Activated CD8-positive, alpha-beta memory T cell treated with anti-CD3 and anti-CD28 coated beads for 1 hour (primary cell): ENCODE data around the gene AHCY.
"Not testable (repeated sequence)": the region's sequence is repeated elsewhere in the genome, so short reads cannot be mapped to it uniquely, and the experiment has no call there.

Experiments used
- DNase-seq, 2 donors: peaks; one replicate each; pipeline ENCODE4 v3.0.0-alpha.2; 2020; ENCODE audit warnings: low read depth in 1 of 2; ENCODE audit errors: extremely low read depth in 1 of 2

Gene AHCY

GRCh38 chr20:34299556-34300255 is 3.4 kb downstream of the AHCY start:
- no peak for DNase-seq

- not testable (repeated sequence) for DNase-seq
These were observed 4.8 kb downstream of the AHCY start for GRCh38 chr20:34298294-34298784.

- no peak for DNase-seq
These were observed 6.7 kb downstream of the AHCY start for GRCh38 chr20:34296468-34296867.

GRCh38 chr20:34295284-34295683 is 7.9 kb downstream of the AHCY start:
- no peak for DNase-seq

- no peak for DNase-seq
These were observed 8.6 kb downstream of the AHCY start for GRCh38 chr20:34294563-34294962.

GRCh38 chr20:34293589-34293988 is 9.6 kb downstream of the AHCY start:
- DNase-seq = no peak

GRCh38 chr20:34293119-34293518 is 10.0 kb downstream of the AHCY start:
- no peak for DNase-seq

GRCh38 chr20:34292496-34292895 is 10.7 kb downstream of the AHCY start:
- no peak for DNase-seq

GRCh38 chr20:34290471-34290870 is 12.7 kb downstream of the AHCY start:
- no peak for DNase-seq

GRCh38 chr20:34287500-34287899 is 15.7 kb downstream of the AHCY start:
- DNase-seq = not testable (repeated sequence)

- DNase-seq = no peak
These were observed 17.7 kb downstream of the AHCY start for GRCh38 chr20:34285450-34285849.

- DNase-seq = no peak
These were observed 19.3 kb downstream of the AHCY start for GRCh38 chr20:34283844-34284243.

- DNase-seq = no peak
These were observed 21.1 kb downstream of the AHCY start for GRCh38 chr20:34282041-34282440.

- no peak for DNase-seq
These were observed 22.0 kb downstream of the AHCY start for GRCh38 chr20:34281177-34281576.

- no peak for DNase-seq
These were observed 28.5 kb downstream of the AHCY start for GRCh38 chr20:34274694-34275093.

- DNase-seq = no peak
These were observed 31.2 kb downstream of the AHCY start for GRCh38 chr20:34271956-34272355.

- no peak for DNase-seq
These were observed 33.0 kb downstream of the AHCY start for GRCh38 chr20:34269996-34270627.

GRCh38 chr20:34268851-34269636 is 34.1 kb downstream of the AHCY start:
- no peak for DNase-seq

- no peak for DNase-seq
These were observed 35.0 kb downstream of the AHCY start for GRCh38 chr20:34268145-34268544.

- DNase-seq = no peak
These were observed 39.0 kb downstream of the AHCY start for GRCh38 chr20:34264141-34264540.

- not testable (repeated sequence) for DNase-seq
These were observed 39.7 kb downstream of the AHCY start for GRCh38 chr20:34263468-34263867.
